HG03064 (cell line): Measurements from ENCODE around the gene APEX2.
"Not testable (repeated sequence)": the region's sequence is repeated elsewhere in the genome, so short reads cannot be mapped to it uniquely, and the experiment has no call there.

Experiments used
- ATAC-seq: cut with Tn5 transposase; IDR thresholded peaks from one replicate; pipeline ENCODE4 v1.9.1; 2021; ENCODE audit warnings: low read depth; ENCODE audit not compliant: unreplicated experiment

Gene APEX2

DNA sequence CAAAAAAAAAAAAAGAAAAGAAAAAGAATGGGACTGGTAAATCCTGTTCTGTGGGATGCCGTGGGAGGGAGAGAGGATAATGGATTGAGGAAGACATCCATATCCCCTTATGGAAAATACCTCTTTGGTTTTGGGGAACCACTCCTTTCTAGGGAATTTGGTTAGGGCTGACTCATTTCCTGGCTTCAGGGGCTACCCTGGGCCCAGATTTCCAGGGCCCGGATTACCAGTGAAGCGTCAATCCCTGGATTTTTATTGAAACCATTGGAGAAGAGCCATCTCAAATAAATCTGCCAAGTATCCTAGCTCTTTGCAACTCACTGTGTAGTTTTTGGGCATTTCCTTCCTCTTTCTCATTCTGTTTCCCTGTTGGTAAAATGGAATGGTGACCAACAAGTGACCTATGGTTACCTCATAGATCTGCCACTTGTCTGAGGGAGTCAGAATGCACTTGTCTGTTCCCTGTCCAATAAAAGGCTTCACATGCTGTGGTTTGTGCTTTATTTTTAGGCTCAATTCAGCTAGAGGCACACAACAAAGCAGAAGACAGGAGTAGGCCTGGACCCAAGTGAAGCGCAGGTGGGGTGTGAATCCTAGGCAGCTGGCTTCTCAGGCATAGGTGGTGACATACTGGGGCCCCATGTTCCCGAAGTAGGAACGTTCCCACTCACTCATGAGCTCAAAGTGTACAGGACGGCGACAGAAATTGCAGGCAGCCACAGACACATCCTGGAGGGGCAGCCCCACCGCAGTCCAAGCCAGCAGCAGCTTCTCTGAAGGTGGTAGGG lies 8.6 kb downstream of the APEX2 start:
- ATAC-seq = no peak

DNA sequence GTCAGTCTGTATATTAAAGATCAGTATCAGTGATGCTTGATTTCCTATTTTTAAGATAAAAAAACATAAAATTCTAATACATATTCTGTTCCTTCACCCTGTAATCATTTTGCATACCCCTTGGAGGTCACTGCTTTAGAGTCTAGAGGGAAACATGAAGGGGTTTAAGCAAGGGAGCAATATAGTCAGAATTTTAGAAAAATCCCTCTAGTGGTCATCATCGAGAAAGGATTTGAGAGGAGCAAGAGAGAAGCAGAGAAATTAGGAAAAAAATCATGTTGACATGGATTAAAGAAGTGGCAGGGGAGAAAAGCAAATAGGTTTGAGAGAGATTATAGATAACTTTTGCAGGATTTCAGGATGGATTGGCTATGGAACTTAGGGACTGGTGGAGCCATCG lies 11.1 kb downstream of the APEX2 start:
- no peak for ATAC-seq

- no peak for ATAC-seq
These were observed 14.7 kb downstream of the APEX2 start for GRCh38 chrX:55014897-55015299.

DNA sequence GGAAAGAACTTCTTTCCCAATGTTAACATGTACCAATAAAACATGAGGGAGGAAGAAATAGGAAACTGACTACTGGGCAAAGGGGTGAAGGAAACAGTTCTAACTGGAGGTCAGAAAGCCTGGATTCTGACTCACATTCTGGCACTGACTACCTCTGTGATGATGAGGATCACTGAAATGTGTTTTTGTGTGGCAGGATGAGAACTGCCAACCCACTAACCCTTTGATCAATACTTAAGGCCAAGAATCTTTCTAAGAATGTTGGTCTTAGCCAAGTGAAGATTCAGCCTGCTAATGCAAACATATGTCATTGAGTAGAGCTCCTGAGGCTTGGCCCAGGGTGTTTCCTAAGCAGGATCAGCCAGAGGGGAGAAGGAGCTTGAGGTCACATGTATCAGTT lies 26.0 kb downstream of the APEX2 start:
- ATAC-seq = no peak

DNA sequence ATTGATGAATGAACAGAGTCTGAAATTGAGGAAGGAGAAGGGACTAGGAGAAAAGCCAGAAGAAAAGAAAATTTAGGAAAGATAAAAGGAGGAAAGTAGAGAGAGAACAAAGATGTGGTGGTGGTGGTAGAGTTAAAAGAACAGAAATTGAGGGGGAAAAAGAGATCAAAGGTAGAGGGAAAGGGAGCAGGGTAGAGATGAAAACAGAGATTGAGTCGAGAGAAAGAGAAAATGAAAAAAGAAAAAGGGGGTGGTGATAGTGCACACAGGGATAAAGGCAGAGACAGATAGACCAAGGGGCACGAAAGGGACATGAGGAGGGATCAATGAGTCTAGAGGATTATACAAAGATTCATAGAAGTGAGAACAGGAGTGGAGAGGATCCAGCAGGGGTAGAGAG lies 26.7 kb downstream of the APEX2 start:
- no peak for ATAC-seq

GRCh38 chrX:55028040-55028439 lies 27.9 kb downstream of the APEX2 start:
- no peak for ATAC-seq

DNA sequence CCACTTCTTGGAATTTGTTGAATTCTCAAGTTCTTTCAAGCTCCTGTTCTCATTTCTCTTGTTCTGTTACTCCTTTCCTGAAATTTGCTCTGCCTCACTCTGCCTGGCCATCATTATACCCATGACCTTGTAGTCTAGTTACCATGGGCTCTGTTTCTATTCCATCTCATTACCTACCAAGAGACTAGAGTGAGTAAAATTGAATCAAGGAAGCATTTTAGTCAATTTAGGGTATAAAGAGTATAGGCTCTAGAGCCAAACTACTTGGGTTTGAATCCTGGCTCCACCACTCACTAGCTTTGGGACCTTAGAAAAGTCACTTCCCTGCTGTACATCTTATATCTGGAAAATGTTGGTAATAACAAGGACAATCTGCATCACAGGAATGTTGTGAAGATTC lies 28.4 kb downstream of the APEX2 start:
- no peak for ATAC-seq

DNA sequence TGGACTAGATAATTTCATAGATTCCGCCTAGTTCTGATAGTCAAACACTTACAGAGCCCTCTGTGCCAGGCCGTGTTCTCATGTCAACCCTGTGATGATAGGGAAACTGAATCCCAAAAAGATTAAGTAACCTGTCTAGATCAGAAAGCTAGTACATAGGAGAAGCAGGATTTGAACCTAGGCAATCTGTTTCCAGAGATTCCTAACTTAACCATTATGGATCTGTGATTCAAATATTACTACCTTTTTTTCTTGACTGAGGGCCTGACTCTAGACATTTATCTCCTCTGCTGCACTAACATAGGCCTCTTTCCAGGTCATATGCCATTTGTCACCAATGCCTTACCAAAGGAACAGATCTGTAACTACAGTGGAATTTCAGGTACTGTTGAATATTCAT lies 29.1 kb downstream of the APEX2 start:
- no peak for ATAC-seq

- no peak for ATAC-seq
These were observed 30.4 kb downstream of the APEX2 start, which contains the start of gene ALAS2 for GRCh38 chrX:55030271-55031205. ALAS2 (minus strand) TSS chrX:55030977; CDS start chrX:55026000, 4,977 bp downstream.

GRCh38 chrX:55033429-55033828 lies 33.3 kb downstream of the APEX2 start:
- ATAC-seq = no peak

- ATAC-seq = no peak
These were observed 39.3 kb downstream of the APEX2 start for GRCh38 chrX:55039471-55039870.

DNA sequence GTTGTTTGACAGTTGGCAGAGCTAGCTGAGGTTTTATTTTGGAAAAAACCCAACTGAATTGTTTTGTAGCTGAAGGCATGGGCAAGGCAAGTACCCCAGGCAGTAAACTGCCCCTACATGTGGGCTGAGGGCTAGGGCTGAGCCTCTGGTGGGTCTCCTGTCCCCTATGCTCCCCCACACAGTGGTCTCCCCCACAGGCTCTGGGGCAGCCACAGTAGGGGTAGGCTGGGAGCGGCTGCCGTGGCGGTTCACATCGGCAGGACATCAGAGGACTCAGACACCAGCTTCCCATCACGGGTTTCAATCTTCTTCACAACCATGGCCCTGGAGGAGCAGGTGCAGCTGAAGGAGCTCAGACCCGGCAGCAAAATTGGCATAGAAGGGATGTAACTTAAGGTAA lies 41.4 kb downstream of the APEX2 start:
- no peak for ATAC-seq

DNA sequence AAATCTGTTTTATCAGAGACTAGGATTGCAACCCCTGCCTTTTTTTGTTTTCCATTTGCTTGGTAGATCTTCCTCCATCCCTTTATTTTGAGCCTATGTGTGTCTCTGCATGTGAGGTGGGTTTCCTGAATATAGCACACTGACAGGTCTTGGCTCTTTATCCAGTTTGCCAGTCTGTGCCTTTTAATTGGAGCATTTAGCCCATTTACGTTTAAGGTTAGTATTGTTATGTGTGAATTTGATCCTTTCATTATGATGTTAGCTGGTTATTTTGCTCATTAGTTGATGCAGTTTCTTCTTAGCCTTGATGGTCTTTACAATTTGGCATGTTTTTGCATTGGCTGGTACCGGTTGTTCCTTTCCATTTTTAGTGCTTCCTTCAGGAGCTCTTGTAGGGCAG lies 50.4 kb downstream of the APEX2 start:
- ATAC-seq = not testable (repeated sequence)

DNA sequence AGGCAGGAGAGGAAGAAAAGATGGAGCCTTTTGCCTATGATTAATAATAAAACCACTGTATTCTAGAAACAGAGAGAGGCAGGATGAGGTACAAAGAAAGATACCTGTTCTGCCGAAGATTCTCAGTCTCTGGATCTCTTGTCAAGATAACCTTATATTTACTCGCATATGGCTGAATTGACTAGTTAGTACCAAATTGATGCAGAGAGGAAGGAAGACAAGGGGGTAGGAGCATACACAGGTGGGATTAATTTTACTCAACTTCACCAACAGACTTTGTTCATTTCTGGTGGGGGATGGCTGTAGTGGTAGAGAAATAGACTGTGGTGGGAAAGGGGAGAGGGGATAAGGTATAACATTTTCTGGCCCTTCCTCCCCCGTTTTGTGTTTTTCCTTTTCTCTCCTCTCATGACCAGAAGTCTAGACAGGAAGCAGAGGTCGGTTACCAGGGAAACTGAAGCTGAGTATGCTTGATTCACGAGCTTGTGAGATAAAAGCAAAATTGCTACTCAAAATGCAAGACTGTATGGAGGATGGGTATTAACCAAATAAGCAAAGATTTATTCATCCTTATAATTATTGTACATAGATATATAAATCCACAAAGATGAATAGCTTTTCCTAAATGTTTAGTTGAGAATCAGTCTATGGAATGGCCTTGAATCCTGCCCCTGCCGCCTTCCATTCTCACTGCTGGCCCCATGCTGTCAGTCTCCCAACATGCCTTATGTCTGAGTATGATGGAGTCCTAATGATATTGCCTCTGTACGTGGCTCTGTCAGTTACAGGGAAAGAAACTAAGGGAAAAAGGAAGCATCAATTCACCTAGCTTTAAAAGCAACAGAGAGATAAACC lies 56.9 kb downstream of the APEX2 start:
- no peak for ATAC-seq

- ATAC-seq = peak; percentile 75
These were observed 57.6 kb downstream of the APEX2 start for GRCh38 chrX:55057675-55058249.
